OCI-LY3 (cell line): ENCODE data around the gene DAO.
"Not testable (repeated sequence)": the region's sequence is repeated elsewhere in the genome, so short reads cannot be mapped to it uniquely, and the experiment has no call there.

Experiments
- H2AFZ ChIP-seq: fragments of 200-600, 300-600 bp; shearing (Covaris generic); 2 replicates; pipeline ENCODE4 v1.6.0; 2014; ENCODE audit warnings: antibody characterized with exemption, low read depth, low read length
- H3K27ac ChIP-seq: fragments of 200-600, 300-600 bp; sonication (generic); 2 replicates; pipeline ENCODE4 v1.5.1; 2014; ENCODE audit warnings: mild to moderate bottlenecking, low read length, moderate library complexity, mixed read lengths
- H3K27me3 ChIP-seq: fragments of 200-600, 300-600 bp; sonication (generic); 2 replicates; pipeline ENCODE4 v1.6.1; 2014; ENCODE audit warnings: low read depth, low read length, mixed read lengths
- H3K36me3 ChIP-seq: fragments of 200-600, 300-600 bp; sonication (generic); replicated peaks from 2 replicates; pipeline ENCODE3; 2014; ENCODE audit warnings: low read depth, low read length, mixed read lengths
- H3K4me1 ChIP-seq: fragments of 300-600, 200-600 bp; sonication (generic); 2 replicates; pipeline ENCODE4 v1.6.1; 2014; ENCODE audit warnings: low read length, mixed read lengths
- H3K4me2 ChIP-seq: fragments of 200-600, 300-600 bp; sonication (generic); 2 replicates; pipeline ENCODE4 v1.6.1; 2014; ENCODE audit warnings: low read length, mixed read lengths
- H3K4me3 ChIP-seq: fragments of 300-600, 200-600 bp; sonication (generic); 2 replicates; pipeline ENCODE4 v1.5.1; 2014; ENCODE audit warnings: antibody characterized with exemption, mild to moderate bottlenecking, low read length, moderate library complexity
- H3K79me2 ChIP-seq: fragments of 300-600, 200-600 bp; shearing (Covaris generic); 2 replicates; pipeline ENCODE4 v1.6.1; 2014; ENCODE audit warnings: mild to moderate bottlenecking, low read length, mixed read lengths
- H3K9ac ChIP-seq: fragments of 300-600, 200-600 bp; shearing (Covaris generic); 2 replicates; pipeline ENCODE4 v1.6.0; 2014; ENCODE audit warnings: mild to moderate bottlenecking, low read length, moderate library complexity
- H3K9me3 ChIP-seq: fragments of 200-600, 300-600 bp; shearing (Covaris generic); 2 replicates; pipeline ENCODE4 v1.6.1; 2014; ENCODE audit warnings: low read length, mixed read lengths; ENCODE audit not compliant: insufficient read depth
- H4K20me1 ChIP-seq: fragments of 200-600, 300-600 bp; sonication (generic); 2 replicates; pipeline ENCODE4 v1.6.1; 2016; ENCODE audit warnings: low read length, mixed read lengths; ENCODE audit not compliant: insufficient read depth
- EZH2phosphoT487 ChIP-seq: fragments of 200-600 bp; shearing (Covaris generic); IDR thresholded peaks from 2 replicates; pipeline ENCODE4 v1.6.1; 2018; ENCODE audit warnings: antibody characterized with exemption, mixed run types, low read depth
- TF ChIP-seq, protein P1 (sequence below): fragments of 200-600, 300-600 bp; sonication (generic); IDR thresholded peaks from 2 replicates; pipeline ENCODE4 v1.5.1; 2014; ENCODE audit warnings: antibody characterized with exemption, low read length, low read depth

The DAO gene

DNA sequence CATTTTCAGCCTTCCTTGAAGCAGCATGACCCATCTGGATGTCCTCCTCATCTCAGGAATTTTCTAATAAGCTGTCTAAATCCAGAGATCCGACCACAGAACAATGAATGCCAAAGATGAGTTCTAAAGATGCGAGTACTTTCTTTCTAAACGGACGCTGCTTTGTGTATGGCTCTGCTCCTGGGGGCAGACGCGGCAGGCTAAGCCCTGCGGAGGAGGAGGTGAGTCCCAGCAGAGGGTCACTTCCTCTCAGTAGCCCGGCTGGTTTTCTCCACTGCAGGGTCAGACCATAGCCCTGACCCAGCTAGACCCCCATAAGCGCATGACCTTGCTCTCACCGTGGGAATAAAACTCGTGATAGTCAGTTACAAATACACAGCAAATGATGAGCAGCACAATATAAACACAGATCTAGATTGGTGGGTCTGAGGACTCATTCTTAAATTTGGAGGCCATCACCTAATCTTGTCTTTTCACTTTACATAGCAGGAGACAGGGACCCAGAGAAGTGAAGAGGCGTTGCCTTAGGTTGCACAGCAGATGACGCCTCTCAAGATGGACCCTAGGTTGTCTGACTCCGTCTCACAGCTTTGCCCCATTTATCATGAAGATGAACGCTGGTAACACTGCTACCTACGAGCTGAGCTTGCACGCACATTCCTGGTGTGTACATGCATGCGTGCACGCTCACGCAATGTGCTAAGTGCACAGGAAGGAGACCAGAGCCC is 39.1 kb upstream of the DAO start:
- no peak overlapping the region for H2AFZ ChIP-seq
- H3K4me2 ChIP-seq = no peak overlapping the region
- H3K79me2 ChIP-seq = no peaks in the 10 kb centered on the region
- H3K27ac ChIP-seq = no peak overlapping the region
- H3K36me3 ChIP-seq = no peaks in the 10 kb centered on the region
- no peaks in the 10 kb centered on the region for H3K4me1 ChIP-seq
- TF ChIP-seq, protein P1, sequence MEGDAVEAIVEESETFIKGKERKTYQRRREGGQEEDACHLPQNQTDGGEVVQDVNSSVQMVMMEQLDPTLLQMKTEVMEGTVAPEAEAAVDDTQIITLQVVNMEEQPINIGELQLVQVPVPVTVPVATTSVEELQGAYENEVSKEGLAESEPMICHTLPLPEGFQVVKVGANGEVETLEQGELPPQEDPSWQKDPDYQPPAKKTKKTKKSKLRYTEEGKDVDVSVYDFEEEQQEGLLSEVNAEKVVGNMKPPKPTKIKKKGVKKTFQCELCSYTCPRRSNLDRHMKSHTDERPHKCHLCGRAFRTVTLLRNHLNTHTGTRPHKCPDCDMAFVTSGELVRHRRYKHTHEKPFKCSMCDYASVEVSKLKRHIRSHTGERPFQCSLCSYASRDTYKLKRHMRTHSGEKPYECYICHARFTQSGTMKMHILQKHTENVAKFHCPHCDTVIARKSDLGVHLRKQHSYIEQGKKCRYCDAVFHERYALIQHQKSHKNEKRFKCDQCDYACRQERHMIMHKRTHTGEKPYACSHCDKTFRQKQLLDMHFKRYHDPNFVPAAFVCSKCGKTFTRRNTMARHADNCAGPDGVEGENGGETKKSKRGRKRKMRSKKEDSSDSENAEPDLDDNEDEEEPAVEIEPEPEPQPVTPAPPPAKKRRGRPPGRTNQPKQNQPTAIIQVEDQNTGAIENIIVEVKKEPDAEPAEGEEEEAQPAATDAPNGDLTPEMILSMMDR = no peak
- TF ChIP-seq EZH2phosphoT487 = no peak
- no peak overlapping the region for H3K9ac ChIP-seq
- peaks cover 4% of the 10 kb centered on the region; the same call in 1 of the 2 replicates for H4K20me1 ChIP-seq
- H3K27me3 ChIP-seq = no peaks in the 10 kb centered on the region
- no peak overlapping the region for H3K4me3 ChIP-seq
- no peaks in the 10 kb centered on the region for H3K9me3 ChIP-seq

- not testable (repeated sequence) for H3K4me3 ChIP-seq, H3K27ac ChIP-seq, H4K20me1 ChIP-seq, H3K4me1 ChIP-seq, H3K9me3 ChIP-seq, H3K27me3 ChIP-seq, H3K4me2 ChIP-seq, H3K36me3 ChIP-seq, H3K9ac ChIP-seq, H3K79me2 ChIP-seq, H2AFZ ChIP-seq
These were observed 38.1 kb upstream of the DAO start for GRCh38 chr12:108841825-108842224.

- Histone ChIP-seq H3K4me3 (no peak overlapping the region), H3K27me3 (no peaks in the 10 kb centered on the region), H3K27ac (no peak overlapping the region), H3K4me1 (no peaks in the 10 kb centered on the region), H3K36me3 (no peaks in the 10 kb centered on the region), H3K4me2 (no peak overlapping the region), H3K9me3 (no peaks in the 10 kb centered on the region), H3K79me2 (no peaks in the 10 kb centered on the region), H3K9ac (no peak overlapping the region), H4K20me1 (no peaks in the 10 kb centered on the region), H2AFZ (no peak overlapping the region)
- TF ChIP-seq, protein P1 = no peak
- no peak for TF ChIP-seq EZH2phosphoT487
These were observed 37.5 kb upstream of the DAO start for GRCh38 chr12:108842361-108842760.

GRCh38 chr12:108843187-108843586 is 36.7 kb upstream of the DAO start:
- Histone ChIP-seq H3K9ac (no peak overlapping the region), H3K4me3 (no peak overlapping the region), H3K27ac (no peak overlapping the region), H3K4me1 (no peaks in the 10 kb centered on the region), H3K4me2 (no peak overlapping the region), H3K36me3 (peaks cover 5% of the 10 kb centered on the region), H2AFZ (no peak overlapping the region), H3K9me3 (no peaks in the 10 kb centered on the region), H3K27me3 (no peaks in the 10 kb centered on the region), H4K20me1 (no peaks in the 10 kb centered on the region), H3K79me2 (no peaks in the 10 kb centered on the region)
- TF ChIP-seq, protein P1 = no peak
- no peak for TF ChIP-seq EZH2phosphoT487

GRCh38 chr12:108845696-108846095 is 34.2 kb upstream of the DAO start:
- Histone ChIP-seq H3K4me3 (no peak overlapping the region), H4K20me1 (no peaks in the 10 kb centered on the region), H3K4me1 (peaks cover 10% of the 10 kb centered on the region), H3K9ac (no peak overlapping the region), H3K27me3 (no peaks in the 10 kb centered on the region), H3K9me3 (no peaks in the 10 kb centered on the region), H3K36me3 (peaks cover 17% of the 10 kb centered on the region), H2AFZ (no peak overlapping the region), H3K27ac (no peak overlapping the region), H3K4me2 (no peak overlapping the region), H3K79me2 (no peaks in the 10 kb centered on the region)
- no peak for TF ChIP-seq EZH2phosphoT487
- TF ChIP-seq, protein P1 = no peak
